Tibial nerve (tissue), 4 donors: Measurements from ENCODE around the gene BMP5. TPM values are rescaled to one million over a fixed set of nuclear protein-coding genes. Genes with fewer than 3 reads are reported as not detected.

Source experiments
- DNase-seq, 2 donors: peaks; one replicate each; pipeline ENCODE4 v3.0.0-alpha.2; 2019; ENCODE audit warnings: low spot score in 2 of 2
- H3K27ac ChIP-seq, 4 donors: fragments of 200-600 bp; sonication (generic) in 3 of 4; one replicate each; pipeline ENCODE4 v1.5.1; 2017 to 2019; ENCODE audit warnings: mild to moderate bottlenecking in 1 of 4
- H3K27me3 ChIP-seq, 2 donors: fragments of 200-600 bp; sonication (generic) in 1 of 2; one replicate each; pipeline versions ENCODE4 v1.5.1 to v1.6.0; 2017 to 2019
- H3K36me3 ChIP-seq, 3 donors: fragments of 200-600 bp; sonication (generic); one replicate each; pipeline ENCODE4 v1.5.1; 2018 to 2019
- H3K4me1 ChIP-seq, 4 donors: fragments of 200-600 bp; sonication (generic) in 3 of 4; one replicate each; pipeline ENCODE4 v1.5.1; 2017 to 2019
- H3K4me3 ChIP-seq, 4 donors: fragments of 200-600 bp; sonication (generic) in 3 of 4; one replicate each; pipeline ENCODE4 v1.5.1; 2017 to 2019; ENCODE audit warnings: mild to moderate bottlenecking in 1 of 4, moderate library complexity in 1 of 4
- H3K9me3 ChIP-seq, 4 donors: fragments of 200-600 bp; sonication (generic) in 3 of 4; one replicate each; pipeline ENCODE4 v1.5.1; 2017 to 2019
- CTCF ChIP-seq, 5 experiments: fragments of 200-600 bp in 3 of 5; fragments of 450-650 bp in 2 of 5; sonication (generic) in 3 of 5; IDR thresholded peaks; one replicate each; pipeline ENCODE4 v1.5.1; 2016 to 2019; ENCODE audit warnings: antibody characterized with exemption in 5 of 5, mild to moderate bottlenecking in 3 of 5, moderate library complexity in 2 of 5
- EP300 ChIP-seq, 2 donors: sonication (generic); formaldehyde crosslinking; IDR thresholded peaks; one replicate each; pipeline ENCODE4 v1.6.1; 2017; ENCODE audit warnings: antibody characterized with exemption in 2 of 2, mild to moderate bottlenecking in 1 of 2
- POLR2A ChIP-seq, 2 donors: fragments of 450-650 bp; IDR thresholded peaks; one replicate each; pipeline ENCODE4 v1.6.1; 2017; ENCODE audit warnings: antibody characterized with exemption in 2 of 2, mild to moderate bottlenecking in 2 of 2, moderate library complexity in 2 of 2
- WGBS, 2 donors: methylation state at CpG; one replicate each; pipeline ENCODE4 v1.1.5; 2018; 5-methylcytosine and 5-hydroxymethylcytosine counted together
- total RNA-seq, 4 donors: library from RNA; depleted of rRNA; stranded (reverse); fragments of >200 nt; gene quantifications; one replicate each; pipeline ENCODE4 v1.1.0, GENCODE V29; 2016

BMP5 gene
- total RNA-seq, 4 donors from 2014 or later: 0.44 to 1.5 (median 1.1) TPM

DNA sequence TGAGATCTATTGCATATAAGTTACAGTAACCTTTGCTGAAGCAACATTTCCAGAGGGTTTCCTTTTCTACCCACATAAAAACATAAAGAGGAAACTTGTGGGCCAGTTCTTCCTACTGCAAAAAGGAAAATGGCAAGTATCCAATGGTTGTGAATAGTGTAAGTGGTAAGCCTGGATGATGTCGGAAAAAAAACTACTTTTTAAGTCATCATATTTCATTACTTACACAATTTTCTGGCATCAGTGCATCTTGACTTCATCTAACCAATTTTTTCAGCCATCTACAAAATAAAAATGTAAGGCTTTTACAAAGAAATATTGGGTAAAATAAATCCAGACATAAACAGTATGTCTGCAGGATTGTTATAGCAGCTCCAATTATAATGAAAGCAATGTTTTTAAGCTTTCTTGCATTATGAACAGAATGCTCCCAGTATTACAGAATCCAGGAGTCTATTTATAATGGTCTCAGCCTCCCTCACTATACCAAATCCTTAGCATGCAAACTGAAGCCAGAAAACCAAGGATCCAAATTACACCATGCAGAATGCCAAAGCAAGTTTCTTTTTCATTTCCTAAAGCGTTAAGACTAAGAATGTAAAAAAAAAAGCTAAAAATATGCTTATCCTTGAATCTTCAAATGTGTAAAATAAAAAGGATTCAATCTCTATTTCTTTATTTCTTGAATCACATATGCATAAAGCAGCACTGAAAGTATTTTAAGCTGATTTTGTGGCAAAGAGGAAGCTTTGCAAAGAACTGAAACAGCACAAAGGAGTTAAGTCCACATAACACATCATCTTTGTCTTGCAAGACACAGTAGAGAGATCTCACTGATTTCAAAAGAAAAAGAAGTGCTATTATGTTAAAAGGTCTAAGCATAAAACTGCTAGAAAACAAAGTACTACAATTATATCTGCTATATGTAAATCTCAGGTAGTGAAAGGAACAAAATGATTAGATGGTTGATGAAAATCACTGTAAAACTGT, 169.6 kb downstream of the BMP5 start:
- no peak overlapping the region for H3K4me3 ChIP-seq
- no peaks in the 10 kb centered on the region for H3K9me3 ChIP-seq
- 52 to 58% methylated on average over 2 of the region's 2 CpGs for WGBS, 2 donors
- TF ChIP-seq EP300 (IDR thresholded peaks at IDR 0.05) (no peak), POLR2A (IDR thresholded peaks at IDR 0.05) (no peak), CTCF (IDR thresholded peaks at IDR 0.05) (no peak)
- H3K27me3 ChIP-seq: no peaks in the 10 kb centered on the region
- no peak for DNase-seq
- H3K27ac ChIP-seq: no peak overlapping the region
- no peaks in the 10 kb centered on the region for H3K36me3 ChIP-seq
- H3K4me1 ChIP-seq: no peaks in the 10 kb centered on the region

- no peak for TF ChIP-seq EP300 (IDR thresholded peaks at IDR 0.05)
- no peak for TF ChIP-seq POLR2A (IDR thresholded peaks at IDR 0.05)
- TF ChIP-seq CTCF (IDR thresholded peaks at IDR 0.05): no peak
- Histone ChIP-seq H3K27ac (no peak overlapping the region), H3K4me3 (no peak overlapping the region), H3K27me3 (no peaks in the 10 kb centered on the region), H3K4me1 (no peaks in the 10 kb centered on the region), H3K9me3 (no peaks in the 10 kb centered on the region), H3K36me3 (no peaks in the 10 kb centered on the region)
- 46 to 73% methylated on average over 1 of the region's 1 CpG for WGBS, 2 donors
- no peak for DNase-seq
Observed at GRCh38 chr6:55704421-55704820, 171.0 kb downstream of the BMP5 start.
